Ascending aorta (tissue), 2 donors: ENCODE data around the gene DDX56. TPM values are rescaled to one million over a fixed set of nuclear protein-coding genes. Genes with fewer than 3 reads are reported as not detected.
"Not testable (repeated sequence)": the region's sequence is repeated elsewhere in the genome, so short reads cannot be mapped to it uniquely, and the experiment has no call there.

Experiments
- DNase-seq, 2 donors: peaks; one replicate each; pipeline ENCODE4 v3.0.0-alpha.2; 2019; ENCODE audit warnings: low spot score in 2 of 2
- H3K27ac ChIP-seq, 2 donors: fragments of 200-600 bp; sonication (generic); one replicate each; pipeline ENCODE4 v1.5.1; 2016 to 2017; ENCODE audit warnings: mild to moderate bottlenecking in 1 of 2
- H3K27me3 ChIP-seq: fragments of 200-600 bp; sonication (generic); one replicate; pipeline ENCODE4 v1.5.1; 2017
- H3K36me3 ChIP-seq, 2 donors: fragments of 200-600 bp; sonication (generic); one replicate each; pipeline ENCODE4 v1.5.1; 2016
- H3K4me1 ChIP-seq, 2 donors: fragments of 200-600 bp; sonication (generic); one replicate each; pipeline ENCODE4 v1.5.1; 2016 to 2017; ENCODE audit warnings: mild to moderate bottlenecking in 1 of 2
- H3K4me3 ChIP-seq, 2 donors: fragments of 200-600 bp; sonication (generic); one replicate each; pipeline ENCODE4 v1.5.1; 2016 to 2017; ENCODE audit warnings: mild to moderate bottlenecking in 1 of 2
- H3K9me3 ChIP-seq, 2 donors: fragments of 200-600 bp; sonication (generic); one replicate each; pipeline ENCODE4 v1.5.1; 2016
- CTCF ChIP-seq, 3 experiments: fragments of 200-600 bp in 2 of 3; fragments of 450-650 bp in 1 of 3; sonication (generic) in 2 of 3; IDR thresholded peaks; one replicate each; pipeline ENCODE4 v1.5.1; 2016 to 2019; ENCODE audit warnings: antibody characterized with exemption in 3 of 3, mild to moderate bottlenecking in 1 of 3, moderate library complexity in 1 of 3
- intact Hi-C: fragments of 100-400 bp; cut with DNase I; formaldehyde crosslinking; loops from one replicate; pipeline ENCODE4 v1.15.1; 2023
- total RNA-seq: library from RNA; depleted of rRNA; stranded (reverse); fragments of >200 nt; gene quantifications from one replicate; pipeline ENCODE4 v1.1.0, GENCODE V29; 2016

DDX56 gene
- total RNA-seq, 1 donor from 2014 or later = 51.0 TPM

- intact Hi-C loops = loop anchor here (10.0 kb wide), 1 partner anchor 678 kb away; the partner anchor contains the start of gene UBE2D4
- H3K4me3 ChIP-seq = no peak overlapping the region
These were observed 29.5 kb upstream of the DDX56 start for GRCh38 chr7:44603193-44603592.

GRCh38 chr7:44602576-44602910 lies 28.8 kb upstream of the DDX56 start:
- no peak for DNase-seq
- Histone ChIP-seq H3K9me3 (no peaks in the 10 kb centered on the region), H3K27ac (no peak overlapping the region), H3K4me1 (peaks cover 0 to 3% of the 10 kb centered on the region in 2 donors), H3K27me3 (no peaks in the 10 kb centered on the region), H3K4me3 (no peak overlapping the region), H3K36me3 (no peaks in the 10 kb centered on the region)
- intact Hi-C loops = loop anchor here (10.0 kb wide), 1 partner anchor 678 kb away; the partner anchor contains the start of gene UBE2D4
- no peak for TF ChIP-seq CTCF (IDR thresholded peaks at IDR 0.05)

More at GRCh38 chr7:44603193-44603592, 29.5 kb upstream of the DDX56 start:
- Histone ChIP-seq H3K9me3 (no peaks in the 10 kb centered on the region), H3K4me1 (peaks cover 0 to 7% of the 10 kb centered on the region in 2 donors), H3K27ac (no peak overlapping the region), H3K27me3 (no peaks in the 10 kb centered on the region), H3K36me3 (no peaks in the 10 kb centered on the region)
- no peak for TF ChIP-seq CTCF (IDR thresholded peaks at IDR 0.05)
- no peak for DNase-seq

DNA sequence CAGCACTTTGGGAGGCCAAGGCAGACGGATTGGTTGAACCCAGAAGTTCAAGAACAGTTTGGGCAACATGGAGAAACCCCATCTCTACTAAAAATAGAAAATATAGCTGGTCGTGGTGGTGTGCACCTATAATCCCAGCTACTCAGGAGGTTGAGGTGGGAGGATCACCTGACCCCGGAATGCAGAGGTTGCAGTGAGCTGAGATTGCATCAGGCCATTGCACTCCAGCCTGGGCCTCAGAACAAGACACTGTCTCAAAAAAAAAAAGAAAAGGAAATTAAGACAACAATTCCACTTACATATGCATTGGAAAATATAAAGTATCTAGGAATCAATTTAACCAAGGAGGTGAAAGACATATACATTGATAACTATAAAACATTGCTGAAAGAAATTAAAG lies 25.5 kb upstream of the DDX56 start:
- no peak overlapping the region for H3K27ac ChIP-seq
- no peak for TF ChIP-seq CTCF (IDR thresholded peaks at IDR 0.05)
- H3K4me1 ChIP-seq = no peaks in the 10 kb centered on the region
- no peak for DNase-seq
- no peaks in the 10 kb centered on the region for H3K27me3 ChIP-seq
- no peaks in the 10 kb centered on the region for H3K9me3 ChIP-seq
- H3K4me3 ChIP-seq = no peak overlapping the region
- no peaks in the 10 kb centered on the region for H3K36me3 ChIP-seq
- intact Hi-C loops = no loop called here

- H3K27me3 ChIP-seq, H3K4me1 ChIP-seq, H3K27ac ChIP-seq, DNase-seq, H3K4me3 ChIP-seq, H3K36me3 ChIP-seq, intact Hi-C loops, H3K9me3 ChIP-seq: not testable (repeated sequence)
These were observed 23.5 kb upstream of the DDX56 start for GRCh38 chr7:44597181-44597580.

GRCh38 chr7:44595934-44596635 lies 22.4 kb upstream of the DDX56 start:
- intact Hi-C loops = no loop called here
- Histone ChIP-seq H3K4me1 (no peaks in the 10 kb centered on the region), H3K9me3 (no peaks in the 10 kb centered on the region), H3K4me3 (no peak overlapping the region), H3K27ac (no peak overlapping the region), H3K27me3 (no peaks in the 10 kb centered on the region), H3K36me3 (no peaks in the 10 kb centered on the region)
- no peak for TF ChIP-seq CTCF (IDR thresholded peaks at IDR 0.05)
- no peak for DNase-seq

DNA sequence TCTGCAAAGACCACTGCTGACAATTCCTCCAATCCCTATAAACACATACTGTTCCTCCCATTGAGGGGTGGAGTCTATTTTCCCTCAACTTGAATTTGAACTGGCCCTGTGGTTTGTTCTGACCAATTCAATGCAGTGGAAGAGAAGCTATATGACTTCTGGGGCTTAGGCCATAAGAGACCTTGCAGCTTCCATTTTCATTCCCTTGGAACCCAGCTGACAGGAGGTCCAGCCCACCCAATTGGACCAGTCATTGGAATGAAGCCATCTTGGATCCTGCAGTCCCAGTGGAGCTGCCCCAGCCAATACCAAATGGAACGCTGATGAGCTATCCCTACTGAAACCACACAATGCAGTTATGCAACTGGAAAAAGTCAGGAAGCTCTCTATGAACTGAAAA lies 17.2 kb upstream of the DDX56 start:
- no peaks in the 10 kb centered on the region for H3K9me3 ChIP-seq
- intact Hi-C loops = loop anchor here (2.0 kb wide), 1 partner anchor 330 kb away; no protein-coding TSS in a partner anchor

More for the DNA sequence above, 17.2 kb upstream of the DDX56 start:
- no peak for DNase-seq
- no peak overlapping the region for H3K4me3 ChIP-seq
- H3K36me3 ChIP-seq = no peaks in the 10 kb centered on the region
- TF ChIP-seq CTCF (IDR thresholded peaks at IDR 0.05) = no peak
- H3K27ac ChIP-seq = no peak overlapping the region
- H3K4me1 ChIP-seq = no peaks in the 10 kb centered on the region
- H3K27me3 ChIP-seq = no peaks in the 10 kb centered on the region
